ENCODE measurements around the gene CASP12. TPM values are rescaled to one million over a fixed set of nuclear protein-coding genes. Genes with fewer than 3 reads are reported as not detected.
"Not testable (repeated sequence)": the region's sequence is repeated elsewhere in the genome, so short reads cannot be mapped to it uniquely, and the experiment has no call there.

The CASP12 gene
- total RNA-seq: not detected in 3 replicates
- long read RNA-seq: 0 reads

GRCh38 chr11:104897891-104898684 lies at the start of gene CASP12:
CASP12 (minus strand) TSS chr11:104898460.
- Mint-ChIP-seq H3K4me3 (ENCODE audit: unreplicated experiment) (peak within 1 kb of the TSS; percentile 23), H3K27me3 (ENCODE audit: low read depth) (no peaks in the 10 kb centered on the region), H3K9me3 (ENCODE audit: low read depth) (no peaks in the 10 kb centered on the region), H3K4me1 (ENCODE audit: low read depth) (peaks cover 30% of the 10 kb centered on the region), H3K27ac (ENCODE audit: unreplicated experiment) (peak within 1 kb of the TSS; percentile 77), H3K36me3 (ENCODE audit: low read depth) (no peaks in the 10 kb centered on the region)
- TF ChIP-seq CTCF (IDR thresholded peaks at IDR 0.05): no peak
- DNase-seq (ENCODE audit: low spot score): no peak

- DNase-seq (ENCODE audit: low spot score): no peak
- H3K36me3 Mint-ChIP-seq (ENCODE audit: low read depth): peaks cover 5% of the 10 kb centered on the region
- H3K4me1 Mint-ChIP-seq (ENCODE audit: low read depth): no peaks in the 10 kb centered on the region
Observed at GRCh38 chr11:104946907-104947306, 48.6 kb upstream of the CASP12 start.

GRCh38 chr11:104944076-104944475 lies 45.8 kb upstream of the CASP12 start:
- DNase-seq (ENCODE audit: low spot score): no peak
- no peaks in the 10 kb centered on the region for H3K4me1 Mint-ChIP-seq (ENCODE audit: low read depth)
- H3K36me3 Mint-ChIP-seq (ENCODE audit: low read depth): no peaks in the 10 kb centered on the region
- no peaks in the 10 kb centered on the region for H3K9me3 Mint-ChIP-seq (ENCODE audit: low read depth)
- H3K27ac Mint-ChIP-seq (ENCODE audit: unreplicated experiment): no peak overlapping the region
- TF ChIP-seq CTCF (IDR thresholded peaks at IDR 0.05): no peak
- H3K27me3 Mint-ChIP-seq (ENCODE audit: low read depth): peaks cover 2% of the 10 kb centered on the region
- no peak overlapping the region for H3K4me3 Mint-ChIP-seq (ENCODE audit: unreplicated experiment)

More at GRCh38 chr11:104946907-104947306, 48.6 kb upstream of the CASP12 start:
- Mint-ChIP-seq H3K9me3 (ENCODE audit: low read depth) (no peaks in the 10 kb centered on the region), H3K4me3 (ENCODE audit: unreplicated experiment) (no peak overlapping the region), H3K27ac (ENCODE audit: unreplicated experiment) (no peak overlapping the region), H3K27me3 (ENCODE audit: low read depth) (no peaks in the 10 kb centered on the region)
- peak; percentile 80 for TF ChIP-seq CTCF (IDR thresholded peaks at IDR 0.05)

GRCh38 chr11:104943561-104943960 lies 45.3 kb upstream of the CASP12 start:
- H3K27me3 Mint-ChIP-seq (ENCODE audit: low read depth): peaks cover 2% of the 10 kb centered on the region
- H3K27ac Mint-ChIP-seq (ENCODE audit: unreplicated experiment): no peak overlapping the region
- no peak for DNase-seq (ENCODE audit: low spot score)
- no peaks in the 10 kb centered on the region for H3K4me1 Mint-ChIP-seq (ENCODE audit: low read depth)
- no peak for TF ChIP-seq CTCF (IDR thresholded peaks at IDR 0.05)
- no peaks in the 10 kb centered on the region for H3K9me3 Mint-ChIP-seq (ENCODE audit: low read depth)
- H3K4me3 Mint-ChIP-seq (ENCODE audit: unreplicated experiment): no peak overlapping the region
- no peaks in the 10 kb centered on the region for H3K36me3 Mint-ChIP-seq (ENCODE audit: low read depth)

- Mint-ChIP-seq H3K36me3 (ENCODE audit: low read depth) (peaks cover 6% of the 10 kb centered on the region), H3K4me1 (ENCODE audit: low read depth) (no peaks in the 10 kb centered on the region), H3K27me3 (ENCODE audit: low read depth) (peaks cover 10% of the 10 kb centered on the region), H3K4me3 (ENCODE audit: unreplicated experiment) (no peak overlapping the region), H3K27ac (ENCODE audit: unreplicated experiment) (no peak overlapping the region), H3K9me3 (ENCODE audit: low read depth) (peaks cover 21% of the 10 kb centered on the region)
- no peak for TF ChIP-seq CTCF (IDR thresholded peaks at IDR 0.05)
- no peak for DNase-seq (ENCODE audit: low spot score)
Observed at GRCh38 chr11:104934594-104934993, 36.3 kb upstream of the CASP12 start.

GRCh38 chr11:104934073-104934472 lies 35.8 kb upstream of the CASP12 start:
- H3K27ac Mint-ChIP-seq (ENCODE audit: unreplicated experiment); H3K36me3 Mint-ChIP-seq (ENCODE audit: low read depth); H3K4me1 Mint-ChIP-seq (ENCODE audit: low read depth); H3K4me3 Mint-ChIP-seq (ENCODE audit: unreplicated experiment); DNase-seq (ENCODE audit: low spot score); H3K27me3 Mint-ChIP-seq (ENCODE audit: low read depth): not testable (repeated sequence)
- H3K9me3 Mint-ChIP-seq (ENCODE audit: low read depth): peaks cover 25% of the 10 kb centered on the region
